GM19395 (cell line): Measurements from ENCODE around the gene LIPN.
A peak's percentile ranks its signal among the peaks of the same experiment; 100 is the strongest.
"Not testable (repeated sequence)": the region's sequence is repeated elsewhere in the genome, so short reads cannot be mapped to it uniquely, and the experiment has no call there.

Source experiments
- ATAC-seq: cut with Tn5 transposase; IDR thresholded peaks from one replicate; pipeline ENCODE4 v1.9.1; 2021; ENCODE audit warnings: mild to moderate bottlenecking, moderate library complexity; ENCODE audit not compliant: unreplicated experiment

The LIPN gene

GRCh38 chr10:88759366-88760101, at the start of gene LIPN:
Gene LIPN, plus strand, starts transcription at chr10:88760020. Its CDS starts 1,386 bp downstream, at chr10:88761406.
- ATAC-seq = no peak

- ATAC-seq = no peak
These were observed 44.3 kb upstream of the LIPN start for GRCh38 chr10:88715517-88715916.

GRCh38 chr10:88721392-88721791, 38.4 kb upstream of the LIPN start:
- no peak for ATAC-seq

DNA sequence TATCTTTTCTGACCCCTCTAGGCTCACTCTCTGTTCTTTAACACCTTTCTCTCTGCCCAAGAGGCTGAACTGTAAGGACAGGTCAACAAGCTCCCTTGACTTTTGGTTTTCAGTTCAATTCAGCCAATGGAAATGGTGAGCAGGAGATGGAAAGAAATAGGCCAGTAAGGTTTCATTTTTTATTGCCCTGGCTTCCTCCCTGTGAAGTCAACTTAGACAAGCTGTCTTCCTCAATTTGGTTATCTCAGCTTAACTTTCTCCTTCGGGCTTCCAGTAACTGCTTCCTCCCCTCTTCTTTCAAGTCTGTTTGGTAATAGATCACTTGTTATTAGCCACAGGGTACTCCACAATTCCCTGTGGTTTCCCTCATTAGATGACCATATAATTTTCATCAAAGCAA, 34.0 kb upstream of the LIPN start:
- no peak for ATAC-seq

DNA sequence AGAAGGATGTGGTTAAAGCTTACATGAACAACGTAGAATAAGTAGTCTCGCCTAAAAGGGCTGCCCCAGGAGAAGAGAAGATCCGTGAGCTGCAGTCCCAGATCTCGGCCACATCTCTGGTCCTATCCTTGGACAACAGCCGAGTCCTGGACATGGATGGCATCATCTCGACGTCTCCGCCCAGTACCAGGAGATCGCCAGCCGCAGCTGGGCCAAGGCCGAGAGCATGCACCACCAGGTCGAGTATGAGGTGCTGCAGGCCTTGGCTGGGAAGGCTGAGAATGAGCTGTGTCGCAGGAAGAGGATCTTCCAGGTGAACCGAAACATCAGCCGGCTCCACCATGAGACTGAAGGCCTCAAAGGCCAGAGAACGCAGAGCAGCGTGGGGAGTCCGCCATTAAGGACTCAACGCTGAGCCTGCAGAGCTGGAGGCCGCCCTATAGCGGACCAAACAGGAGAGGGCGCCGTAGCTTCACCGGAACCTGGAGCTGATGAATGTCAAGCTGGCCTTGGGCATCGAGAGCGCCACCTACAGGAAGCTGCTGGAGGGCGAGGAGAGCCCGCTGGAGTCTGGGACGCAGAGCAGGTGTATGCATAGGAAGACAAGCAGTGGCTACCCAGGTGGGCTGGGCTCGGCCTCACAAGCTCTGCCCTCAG, 31.6 kb upstream of the LIPN start:
- no peak for ATAC-seq

DNA sequence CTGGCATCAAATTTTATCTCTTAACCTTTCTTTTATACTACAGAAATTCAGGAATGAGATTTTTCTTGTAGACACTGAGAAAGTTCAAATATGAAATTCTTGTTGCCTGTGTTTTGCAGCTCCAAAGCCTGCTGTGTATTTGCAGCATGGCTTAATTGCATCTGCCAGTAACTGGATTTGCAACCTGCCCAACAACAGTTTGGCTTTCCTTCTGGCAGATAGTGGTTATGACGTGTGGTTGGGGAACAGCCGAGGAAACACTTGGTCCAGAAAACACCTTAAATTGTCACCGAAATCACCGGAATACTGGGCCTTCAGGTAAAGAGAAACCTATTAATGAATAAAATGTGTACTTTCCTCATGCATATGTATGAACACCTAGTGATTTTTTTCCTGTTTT, 29.0 kb upstream of the LIPN start:
- no peak for ATAC-seq

GRCh38 chr10:88731296-88731695, 28.5 kb upstream of the LIPN start:
- ATAC-seq = no peak

DNA sequence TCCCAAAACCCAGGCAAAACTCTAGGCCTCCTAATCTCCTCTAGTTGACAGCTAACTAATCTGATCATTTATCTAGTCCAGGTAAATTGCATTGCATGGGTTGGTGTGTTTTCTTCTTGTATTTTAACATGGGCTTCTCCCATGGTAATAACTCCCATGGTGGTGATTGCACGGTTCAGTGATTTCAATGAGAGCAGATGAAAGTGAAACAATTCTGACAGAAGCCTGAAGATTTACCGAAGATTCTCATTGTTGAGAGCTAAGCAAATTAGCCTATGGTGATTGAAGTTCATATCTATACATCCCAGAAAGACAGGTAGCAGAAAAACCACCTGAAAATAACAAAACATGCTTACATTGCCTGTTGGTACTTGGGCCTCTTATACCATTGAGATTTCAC, 26.6 kb upstream of the LIPN start:
- no peak for ATAC-seq

DNA sequence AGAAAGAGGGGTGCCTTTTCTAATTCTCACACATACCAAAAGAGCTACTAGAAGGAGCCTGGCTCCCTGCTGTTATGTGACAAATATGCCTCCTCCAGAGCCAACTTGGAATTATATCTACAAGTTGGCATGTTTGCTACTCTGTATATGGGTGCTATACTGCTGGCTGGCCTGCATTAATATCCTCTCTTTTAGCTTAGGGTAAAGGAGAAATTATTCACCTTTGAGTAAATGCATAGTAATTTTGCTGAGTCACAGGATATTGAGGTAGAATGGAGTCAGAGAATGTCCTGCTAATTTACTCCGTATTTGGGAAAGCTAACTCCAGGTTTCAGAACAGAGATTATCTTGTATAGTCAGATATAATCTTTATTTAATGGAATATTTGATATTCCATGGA, 24.2 kb upstream of the LIPN start:
- ATAC-seq = no peak

DNA sequence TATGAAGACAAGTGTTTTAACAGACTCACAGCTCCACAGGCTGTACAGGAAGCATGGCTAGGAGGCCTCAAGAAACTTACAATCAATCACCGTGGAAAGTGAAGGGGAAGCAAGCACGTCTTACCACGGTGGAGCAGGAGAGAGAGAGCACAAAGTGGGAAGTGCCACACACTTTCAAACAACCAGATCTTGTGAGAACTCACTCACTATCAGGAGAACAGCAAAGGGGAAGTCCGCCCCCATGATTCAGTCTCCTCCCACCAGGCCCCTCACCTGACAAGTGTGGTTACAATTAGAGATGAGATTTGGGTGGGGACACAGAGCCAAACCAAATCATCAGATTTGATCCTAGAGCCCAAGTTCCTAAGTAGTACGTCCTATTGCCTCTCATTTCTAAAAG, 17.9 kb upstream of the LIPN start:
- not testable (repeated sequence) for ATAC-seq

DNA sequence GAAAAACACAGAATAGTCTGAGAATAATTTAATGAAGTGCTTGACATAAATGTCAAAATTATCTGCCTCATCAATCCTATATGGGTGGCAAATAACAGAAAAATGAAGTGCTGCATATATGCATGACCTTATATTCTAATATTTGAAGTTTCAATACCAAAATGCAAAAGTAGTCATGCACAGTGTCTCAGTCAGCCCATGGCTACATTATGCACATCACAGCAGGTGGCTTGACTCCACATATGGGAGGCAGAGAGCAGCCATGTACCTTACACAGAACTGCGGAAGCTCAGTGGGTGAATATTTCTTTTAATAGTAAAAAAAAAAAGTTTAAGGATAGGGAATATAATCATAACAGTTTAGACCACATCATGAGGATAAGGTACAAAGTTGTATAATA, 17.4 kb upstream of the LIPN start:
- ATAC-seq = no peak

DNA sequence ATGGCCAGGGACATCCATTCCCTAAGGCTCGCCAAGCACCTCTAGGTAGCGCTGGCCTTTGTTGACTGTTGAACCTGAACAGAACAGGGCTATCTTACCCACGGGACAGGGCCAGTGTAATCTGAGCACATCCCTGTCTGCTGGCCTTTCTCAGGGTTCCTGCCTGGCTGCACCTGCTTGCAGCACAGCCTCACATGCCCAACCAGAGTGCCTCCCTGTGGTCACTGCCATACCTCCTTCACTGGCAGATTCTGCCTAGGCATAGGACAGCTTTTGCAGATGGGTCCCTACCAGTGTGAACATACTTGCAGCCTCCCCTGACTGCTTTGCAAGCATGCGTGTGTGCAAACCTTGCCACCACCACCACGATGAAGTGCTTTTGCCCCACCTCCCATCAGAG, 15.8 kb upstream of the LIPN start:
- no peak for ATAC-seq

GRCh38 chr10:88745633-88746032, 14.2 kb upstream of the LIPN start:
- no peak for ATAC-seq

DNA sequence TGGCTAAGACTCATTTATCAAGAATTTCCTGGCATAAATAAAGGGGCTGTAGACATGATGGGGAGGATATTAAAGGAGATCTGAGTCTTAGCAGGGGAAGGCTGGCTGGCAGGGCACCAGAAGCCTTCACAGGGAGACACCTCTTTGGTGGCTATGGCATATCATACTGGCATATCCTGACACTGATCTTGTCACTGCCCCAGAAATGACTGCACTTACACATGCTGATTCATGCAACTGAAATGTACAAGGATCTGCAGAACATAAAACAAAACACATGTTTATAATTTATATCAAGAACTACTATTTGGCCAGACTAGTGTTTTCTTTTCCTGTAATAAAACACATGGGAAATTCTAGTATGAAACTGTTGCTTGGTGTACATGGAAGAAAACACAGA, 5.5 kb upstream of the LIPN start:
- no peak for ATAC-seq

- ATAC-seq = peak; percentile 84
These were observed 4.1 kb upstream of the LIPN start for GRCh38 chr10:88755753-88756152.

DNA sequence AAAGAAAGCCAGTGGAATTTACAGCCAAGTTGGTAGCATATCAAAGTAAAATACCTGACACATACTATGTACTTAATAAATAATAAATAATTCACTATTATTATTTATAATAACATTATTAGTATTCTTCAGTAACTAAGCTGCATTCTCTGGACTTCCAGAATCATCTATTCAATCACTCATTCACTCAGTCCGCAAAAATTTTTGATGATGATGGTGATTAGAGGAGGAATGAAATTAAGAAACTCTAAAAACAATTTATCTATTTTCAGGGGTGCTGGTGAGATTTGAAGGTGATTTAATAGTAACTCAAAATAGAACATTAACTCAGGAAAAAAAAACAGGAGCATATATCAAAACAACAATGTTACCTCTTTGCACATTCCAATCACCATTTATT, 3.2 kb upstream of the LIPN start:
- no peak for ATAC-seq

GRCh38 chr10:88762906-88763305, 3.1 kb downstream of the LIPN start:
- no peak for ATAC-seq

GRCh38 chr10:88763441-88763840, 3.6 kb downstream of the LIPN start:
- no peak for ATAC-seq

DNA sequence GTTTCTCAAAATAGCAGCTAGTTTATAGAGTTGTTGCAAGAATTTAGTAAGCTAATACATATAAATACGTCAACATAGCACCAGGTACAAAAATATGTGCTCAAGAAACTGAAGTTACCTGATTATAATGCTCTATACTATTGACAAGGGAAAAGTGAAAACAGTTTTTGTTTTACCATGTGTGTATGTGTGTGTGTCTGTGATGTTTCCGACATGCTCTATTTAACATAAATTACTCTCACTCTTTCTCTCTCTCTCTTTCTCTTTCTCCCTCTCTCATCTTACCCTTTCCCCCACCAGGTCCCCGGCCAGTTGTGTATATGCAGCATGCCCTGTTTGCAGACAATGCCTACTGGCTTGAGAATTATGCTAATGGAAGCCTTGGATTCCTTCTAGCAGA, 4.3 kb downstream of the LIPN start:
- ATAC-seq = no peak

- ATAC-seq = no peak
These were observed 6.0 kb downstream of the LIPN start for GRCh38 chr10:88765816-88766215.

GRCh38 chr10:88769384-88769783, 9.6 kb downstream of the LIPN start:
- no peak for ATAC-seq

DNA sequence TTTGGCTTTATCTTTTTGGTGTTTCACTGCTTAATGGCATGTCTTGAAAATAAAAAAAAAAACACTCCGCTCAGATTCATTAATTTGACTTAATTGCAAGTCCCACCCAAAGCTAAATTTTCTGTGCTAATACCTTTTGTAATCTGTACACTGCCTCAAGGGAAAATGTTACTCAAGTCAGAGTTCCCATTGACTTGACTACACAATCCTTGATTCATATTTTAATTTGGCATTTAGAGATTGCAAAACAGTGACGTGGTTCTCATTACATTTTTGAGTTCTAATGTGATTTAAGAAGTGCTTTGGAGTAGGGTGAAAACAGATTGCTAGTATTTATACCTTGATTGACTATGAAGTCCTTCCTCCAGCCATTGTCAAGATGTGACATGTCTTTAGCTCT, 21.4 kb downstream of the LIPN start:
- ATAC-seq = no peak

DNA sequence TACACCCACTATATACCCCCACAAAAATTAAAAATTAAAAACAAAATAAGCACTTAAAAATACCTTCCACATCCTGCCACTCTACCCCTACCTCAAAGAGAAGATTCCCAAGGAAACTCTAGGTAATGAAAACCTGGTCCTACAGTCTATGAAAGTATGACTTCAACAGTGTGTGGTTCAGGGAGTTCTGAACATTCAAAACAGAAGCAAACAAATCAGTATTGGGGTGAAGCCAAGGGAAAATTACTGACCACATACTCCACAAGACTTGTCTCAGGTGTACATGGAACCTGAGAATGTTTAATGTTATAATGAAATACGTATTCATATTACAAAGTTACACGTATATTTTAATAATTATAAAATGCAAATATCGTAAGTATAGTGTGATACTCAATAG, 22.4 kb downstream of the LIPN start:
- no peak for ATAC-seq
